Calu3 (cell line): ENCODE measurements around the gene CDKN2AIP. TPM values are rescaled to one million over a fixed set of nuclear protein-coding genes. Genes with fewer than 3 reads are reported as not detected.

ENCODE experiments used
- BruUV-seq: library from RNA; stranded (reverse); fragments of 400-500 nt; replicated peaks from 2 replicates; lab custom pipeline; 2021; lab: Mats Ljungman, UMichigan
- CTCF ChIA-PET: fragments of 300-600 bp; sonication (Branson Sonifier 250); formaldehyde crosslinking; loops from one replicate; lab custom pipeline; 2022; ENCODE audit warnings: antibody characterized with exemption; lab: Charles Lee
- DNase-seq: peaks from one replicate; pipeline ENCODE4 v3.0.0; 2022
- H3K27ac Mint-ChIP-seq: one replicate; pipeline ENCODE4 v1.8.0; 2022; ENCODE audit warnings: mixed read lengths; ENCODE audit not compliant: unreplicated experiment
- H3K27me3 Mint-ChIP-seq: one replicate; pipeline ENCODE4 v1.8.0; 2022; ENCODE audit warnings: mixed read lengths; ENCODE audit not compliant: unreplicated experiment
- H3K36me3 Mint-ChIP-seq: one replicate; pipeline ENCODE4 v1.8.0; 2022; ENCODE audit warnings: mild to moderate bottlenecking, moderate library complexity, mixed read lengths; ENCODE audit not compliant: insufficient read depth, unreplicated experiment
- H3K4me1 Mint-ChIP-seq: one replicate; pipeline ENCODE4 v1.8.0; 2022; ENCODE audit warnings: mild to moderate bottlenecking, low read depth, mixed read lengths; ENCODE audit not compliant: unreplicated experiment
- H3K4me3 Mint-ChIP-seq: one replicate; pipeline ENCODE4 v1.8.0; 2022; ENCODE audit warnings: mild to moderate bottlenecking, low read depth, moderate library complexity, mixed read lengths; ENCODE audit not compliant: unreplicated experiment
- H3K9me3 Mint-ChIP-seq: one replicate; pipeline ENCODE4 v1.8.0; 2022; ENCODE audit warnings: low read depth, mixed read lengths; ENCODE audit not compliant: unreplicated experiment
- CTCF ChIP-seq: fragments of 200-600 bp; IDR thresholded peaks from one replicate; pipeline ENCODE4 v1.8.0; 2022; ENCODE audit warnings: antibody characterized with exemption; ENCODE audit not compliant: unreplicated experiment
- intact Hi-C: fragments of 100-400 bp; cut with micrococcal nuclease; formaldehyde crosslinking; loops from one replicate; pipeline ENCODE4 v1.10.0; 2022; ENCODE audit not compliant: unreplicated experiment
- total RNA-seq: library from RNA; stranded (reverse); gene quantifications from 2 replicates; pipeline ENCODE4 v1.2.3, GENCODE V29; 2022

Gene CDKN2AIP
- total RNA-seq, 1 experiment from 2014 or later: 17.5 TPM

DNA sequence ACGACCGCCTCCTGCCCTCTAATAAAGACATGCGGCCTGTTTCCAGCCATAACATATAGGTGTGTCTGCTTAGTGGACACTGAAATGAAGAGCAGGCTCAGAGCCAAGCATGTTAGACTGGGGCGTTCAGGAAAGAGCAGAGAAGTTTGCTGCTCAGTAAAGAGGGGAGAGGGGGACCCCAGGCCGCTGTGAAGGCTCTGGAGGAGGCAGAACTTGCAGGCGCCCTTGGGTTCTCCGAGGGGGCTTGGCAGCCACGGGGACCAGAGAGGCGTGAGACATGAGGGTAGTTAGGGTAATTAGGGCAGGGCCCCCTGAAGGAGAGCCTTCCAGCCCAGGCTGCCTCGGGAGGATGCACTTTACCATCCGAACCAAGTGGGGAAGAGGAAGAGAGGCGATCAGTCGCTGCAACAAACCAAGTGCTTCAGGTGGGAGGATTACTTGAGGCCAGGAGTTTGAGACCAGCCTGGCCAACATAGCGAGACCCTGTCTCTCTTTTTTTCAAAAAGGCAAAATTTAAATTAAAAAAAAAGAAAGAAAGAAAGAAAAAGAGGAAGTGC lies 46.6 kb upstream of the CDKN2AIP start:
- Mint-ChIP-seq H3K4me3 (peak overlapping the region; percentile 52), H3K9me3 (no peaks in the 10 kb centered on the region), H3K36me3 (peaks cover 4% of the 10 kb centered on the region), H3K27me3 (no peaks in the 10 kb centered on the region), H3K27ac (peak overlapping the region; percentile 81), H3K4me1 (peaks cover 24% of the 10 kb centered on the region)
- TF ChIP-seq CTCF: no peak
- no TSS peak for BruUV-seq
- no peak for DNase-seq
- CTCF ChIA-PET: interaction anchor here (0.7 to 1.5 kb wide), 5 partner anchors 42 to 325 kb away, joined by 3 to 6 read pairs (median 4); no protein-coding TSS in a partner anchor
- intact Hi-C loops: loop anchor here (2.0 kb wide), 1 partner anchor 111 kb away; no protein-coding TSS in a partner anchor

DNA sequence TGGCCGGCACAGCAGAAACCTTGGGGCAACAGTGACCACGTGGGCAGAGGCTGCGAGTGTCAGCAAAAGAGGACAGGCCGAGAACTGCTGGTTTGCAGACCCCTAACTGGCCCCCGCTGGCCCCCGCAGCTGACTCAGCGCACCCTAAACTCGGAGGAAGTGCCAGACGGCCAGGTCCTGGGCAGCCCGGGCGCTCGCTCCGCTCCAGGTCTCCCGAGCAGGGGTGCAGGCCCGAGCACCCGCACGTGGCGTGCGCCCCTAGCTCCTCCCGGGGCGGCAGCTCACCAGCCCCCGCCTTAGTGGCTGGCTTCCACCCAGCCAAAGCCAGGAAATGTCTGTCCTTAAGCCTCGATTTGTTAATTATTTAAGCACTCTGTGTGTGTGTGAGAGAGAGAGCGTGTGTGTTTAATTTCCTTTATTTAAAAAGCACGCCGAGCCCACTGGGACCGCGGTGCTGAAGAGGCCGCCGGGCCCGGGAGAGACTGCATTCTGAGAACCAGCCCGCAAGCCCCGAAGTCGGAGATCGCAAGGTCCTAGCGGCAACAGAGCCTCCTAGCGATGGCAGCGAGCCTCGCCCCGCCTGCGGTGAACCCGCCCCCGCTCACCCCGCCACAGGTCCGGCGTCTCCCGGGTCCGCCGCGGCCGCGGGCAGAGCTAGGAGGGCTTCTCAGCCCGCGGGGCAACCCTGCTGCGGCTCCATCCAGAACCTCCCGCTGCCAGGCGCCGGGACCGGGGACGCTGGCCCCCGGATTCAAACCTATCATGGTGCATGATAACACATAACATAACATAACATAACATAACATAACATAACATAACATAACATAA lies 45.9 kb upstream of the CDKN2AIP start:
- no TSS peak for BruUV-seq
- TF ChIP-seq CTCF: no peak
- Mint-ChIP-seq H3K4me1 (peaks cover 30% of the 10 kb centered on the region), H3K27ac (peak overlapping the region; percentile 48), H3K36me3 (peaks cover 4% of the 10 kb centered on the region), H3K9me3 (no peaks in the 10 kb centered on the region), H3K27me3 (no peaks in the 10 kb centered on the region), H3K4me3 (peak overlapping the region; percentile 52)
- intact Hi-C loops: loop anchor here (2.0 kb wide), 1 partner anchor 112 kb away; no protein-coding TSS in a partner anchor
- DNase-seq: peak; percentile 78
- CTCF ChIA-PET: interaction anchor here (0.7 to 1.5 kb wide), 5 partner anchors 43 to 325 kb away, joined by 3 to 6 read pairs (median 4); no protein-coding TSS in a partner anchor

GRCh38 chr4:183399126-183399522 lies 45.3 kb upstream of the CDKN2AIP start:
- CTCF ChIA-PET: interaction anchor here (1.4 to 1.5 kb wide), 2 partner anchors 112 to 137 kb away, joined by 5 to 6 read pairs; no protein-coding TSS in a partner anchor
- H3K9me3 Mint-ChIP-seq: no peaks in the 10 kb centered on the region

More at GRCh38 chr4:183399126-183399522, 45.3 kb upstream of the CDKN2AIP start:
- Mint-ChIP-seq H3K27ac (peak overlapping the region; percentile 48), H3K4me1 (peaks cover 30% of the 10 kb centered on the region), H3K36me3 (no peaks in the 10 kb centered on the region), H3K4me3 (peak overlapping the region; percentile 52), H3K27me3 (no peaks in the 10 kb centered on the region)
- no peak for TF ChIP-seq CTCF
- no peak for DNase-seq
- intact Hi-C loops: loop anchor here (2.0 kb wide), 1 partner anchor 112 kb away; no protein-coding TSS in a partner anchor
- BruUV-seq: no TSS peak
